Retinal pigment epithelial cell (primary cell): ENCODE measurements around the gene BCLAF1.

Experiments used
- DNase-seq: peaks from one replicate; pipeline ENCODE4 v3.0.0-alpha.2; 2010; ENCODE audit warnings: low read depth
- H3K4me3 ChIP-seq: 2 replicates; pipeline ENCODE4 v1.5.1; 2011; ENCODE audit warnings: mild to moderate bottlenecking, low read length, control low read depth, moderate library complexity
- CTCF ChIP-seq: conservative IDR thresholded peaks from 2 replicates; pipeline ENCODE4 v1.5.1; 2011; ENCODE audit warnings: low read depth, low read length, control low read depth, inconsistent platforms

Gene BCLAF1

GRCh38 chr6:136289579-136290409 is at the start of gene BCLAF1:
Gene BCLAF1 (minus strand): TSS chr6:136289846. CDS start chr6:136279866, 9,980 bp downstream.
- peak; percentile 96 for DNase-seq
- TF ChIP-seq CTCF, result no peak
- peak within 1 kb of the TSS; percentile 100 for H3K4me3 ChIP-seq

- H3K4me3 ChIP-seq, result no peak overlapping the region
- TF ChIP-seq CTCF, result no peak
- no peak for DNase-seq
Observed at GRCh38 chr6:136338486-136338885, 48.8 kb upstream of the BCLAF1 start.

GRCh38 chr6:136337606-136338005 is 48.0 kb upstream of the BCLAF1 start:
- H3K4me3 ChIP-seq, result no peak overlapping the region
- no peak for DNase-seq
- no peak for TF ChIP-seq CTCF

- no peak for TF ChIP-seq CTCF
- H3K4me3 ChIP-seq, result no peak overlapping the region
Observed at GRCh38 chr6:136337121-136337520, 47.5 kb upstream of the BCLAF1 start.

GRCh38 chr6:136335736-136336363 is 46.2 kb upstream of the BCLAF1 start:
- no peak for TF ChIP-seq CTCF
- no peak for DNase-seq
- no peak overlapping the region for H3K4me3 ChIP-seq

More at GRCh38 chr6:136337121-136337520, 47.5 kb upstream of the BCLAF1 start:
- DNase-seq, result no peak

GRCh38 chr6:136334853-136335252 is 45.2 kb upstream of the BCLAF1 start:
- no peak for DNase-seq
- TF ChIP-seq CTCF, result peak; percentile 37
- no peak overlapping the region for H3K4me3 ChIP-seq

- no peak for TF ChIP-seq CTCF
- H3K4me3 ChIP-seq, result no peak overlapping the region
- DNase-seq, result no peak
Observed at GRCh38 chr6:136334465-136334846, 44.8 kb upstream of the BCLAF1 start.
